Breast epithelium (tissue), 3 donors: ENCODE results near the gene MUC12.

Source experiments
- CTCF ChIP-seq, 3 donors: fragments of 450-650 bp; IDR thresholded peaks; one replicate each; pipeline ENCODE4 v1.5.1; 2016 to 2017; ENCODE audit warnings: antibody characterized with exemption in 3 of 3, mild to moderate bottlenecking in 3 of 3, moderate library complexity in 3 of 3
- POLR2A ChIP-seq: fragments of 450-650 bp; IDR thresholded peaks from one replicate; pipeline ENCODE4 v1.6.1; 2016; ENCODE audit warnings: antibody characterized with exemption, mild to moderate bottlenecking, moderate library complexity

DNA sequence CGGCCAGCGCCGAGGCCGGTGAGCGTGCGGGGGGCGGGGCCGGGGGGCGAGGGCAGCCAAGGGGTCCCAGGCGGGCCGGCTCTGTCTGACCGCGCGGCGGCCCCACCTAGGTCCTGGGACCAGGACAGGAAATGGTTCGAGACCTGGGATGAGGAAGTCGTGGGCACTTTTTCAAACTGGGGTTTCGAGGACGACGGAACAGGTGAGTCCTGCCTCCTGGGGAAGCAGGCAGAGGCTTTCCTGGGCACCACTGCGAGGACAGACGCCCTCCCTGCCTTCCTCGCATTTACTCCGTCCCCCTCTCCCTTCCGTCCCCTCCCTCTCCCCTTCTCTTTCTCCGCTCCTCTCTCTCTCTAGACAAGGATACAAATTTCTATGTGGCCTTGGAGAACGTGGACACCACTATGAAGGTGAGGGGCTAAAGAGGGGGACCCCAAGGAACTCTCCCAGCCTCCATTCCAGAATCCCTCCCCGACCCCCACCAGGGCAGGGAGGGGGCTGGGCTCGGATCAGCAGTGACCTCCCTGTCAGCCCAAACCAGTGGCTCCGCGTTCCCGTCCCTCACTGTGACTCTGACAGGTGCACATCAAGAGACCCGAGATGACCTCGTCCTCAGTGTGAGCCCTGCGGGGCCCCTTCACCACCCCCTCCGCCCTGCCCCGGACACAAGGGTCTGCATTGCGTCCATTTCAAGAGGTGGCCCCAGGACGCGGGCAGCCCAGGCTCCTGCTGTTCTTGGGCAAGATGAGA, 2.6 kb upstream of the MUC12 start:
- TF ChIP-seq POLR2A (no peak), CTCF (IDR thresholded peaks at IDR 0.05) (no peak)
